GM21737 (cell line): ENCODE measurements around the gene KCNAB3.

ENCODE experiments used
- ATAC-seq: cut with Tn5 transposase; IDR thresholded peaks from one replicate; pipeline ENCODE4 v1.9.1; 2021; ENCODE audit warnings: mild to moderate bottlenecking, moderate library complexity; ENCODE audit not compliant: unreplicated experiment

Gene KCNAB3

GRCh38 chr17:7881276-7882054 is 48.2 kb downstream of the KCNAB3 start:
- ATAC-seq: no peak

GRCh38 chr17:7880076-7880868 is 49.4 kb downstream of the KCNAB3 start:
- ATAC-seq: no peak

- ATAC-seq: no peak
Observed at GRCh38 chr17:7878234-7878633, 51.4 kb downstream of the KCNAB3 start.

GRCh38 chr17:7875804-7876370 is 53.8 kb downstream of the KCNAB3 start:
- ATAC-seq: no peak

- ATAC-seq: no peak
Observed at GRCh38 chr17:7873051-7873450, 56.6 kb downstream of the KCNAB3 start.
